A549 treated with Mapracorat at 1 μM for 4 hours (cell line): ENCODE results near the gene RAD54L2. TPM values are rescaled to one million over a fixed set of nuclear protein-coding genes. Genes with fewer than 3 reads are reported as not detected.

Source experiments
- total RNA-seq: library from RNA; stranded (reverse); fragments of 200-300 nt; extraction: Qiagen RNA extraction; gene quantifications from 5 replicates; pipeline ENCODE4 v1.2.3, GENCODE V29; 2022

RAD54L2 gene
- 3.6 to 4.1 TPM (median 3.9 TPM) in 5 replicates for total RNA-seq

GRCh38 chr3:51538459-51539290, at the start of gene RAD54L2:
Gene RAD54L2 (plus strand): TSS chr3:51538719. CDS start chr3:51590421, 51,702 bp downstream.

Other genes with a start within 250 kb of the RAD54L2 start
- gene MANF, start 153.4 kb upstream of the RAD54L2 start, total RNA-seq, result 99.6 to 125 TPM (median 110 TPM) in 5 replicates
- gene RBM15B, start 147.4 kb upstream of the RAD54L2 start, total RNA-seq, result 15.5 to 20.0 TPM (median 19.4 TPM) in 5 replicates
- gene DCAF1, start 38.7 kb upstream of the RAD54L2 start, total RNA-seq, result 10.9 to 14.2 TPM (median 12.1 TPM) in 5 replicates
- gene TEX264, start 132.5 kb downstream of the RAD54L2 start, total RNA-seq, result 59.8 to 76.0 TPM (median 68.2 TPM) in 5 replicates
- 0.05 to 0.13 TPM in 2 of 5 replicates, not detected in the others for gene GRM2, start 168.3 kb downstream of the RAD54L2 start, total RNA-seq
- not detected in 5 replicates for gene IQCF6, start 240.5 kb downstream of the RAD54L2 start, total RNA-seq